ENCODE measurements around the gene CST7.

- TF ChIP-seq TCF12 (IDR thresholded peaks at IDR 0.05) = no peak
- TF ChIP-seq CTCF (IDR thresholded peaks at IDR 0.05) = no peak
- TF ChIP-seq YY1 (IDR thresholded peaks at IDR 0.05; ENCODE audit: low read depth) = no peak
- TF ChIP-seq FOXM1 (IDR thresholded peaks at IDR 0.05; ENCODE audit: low read depth) = no peak
- TF ChIP-seq RFX5 (IDR thresholded peaks at IDR 0.05; ENCODE audit: low read length) = no peak
- TF ChIP-seq RAD21 (IDR thresholded peaks at IDR 0.05; ENCODE audit: low read length) = no peak
- no peak for TF ChIP-seq POLR2AphosphoS5 (IDR thresholded peaks at IDR 0.05; ENCODE audit: low read depth, low read length)
- no peak for TF ChIP-seq MXI1 (IDR thresholded peaks at IDR 0.05; ENCODE audit: low read depth, low read length)
- TF ChIP-seq ELF1 (IDR thresholded peaks at IDR 0.05) = no peak
- TF ChIP-seq NFIC (IDR thresholded peaks at IDR 0.05; ENCODE audit: borderline replicate concordance) = no peak
These were observed 13.1 kb downstream of the CST7 start for GRCh38 chr20:24962182-24962492.

All from SK-N-SH (cell line).